Cardiac muscle cell (in vitro differentiated cells and primary cell): Measurements from ENCODE around the gene KCNIP4. TPM values are rescaled to one million over a fixed set of nuclear protein-coding genes. Genes with fewer than 3 reads are reported as not detected.

Experiments
- DNase-seq, 2 donors: peaks; one replicate each; pipeline versions ENCODE4 v3.0.0 to v3.0.0-alpha.2; 2010 to 2017; ENCODE audit warnings: low read depth in 1 of 2, low spot score in 1 of 2
- H3K27ac ChIP-seq: fragments of 200-600 bp; sonication (generic); 2 replicates; pipeline ENCODE4 v1.5.1; 2016
- H3K27me3 ChIP-seq: fragments of 200-600 bp; sonication (generic); 2 replicates; pipeline ENCODE4 v1.6.0; 2016; ENCODE audit warnings: control low read depth
- H3K36me3 ChIP-seq: fragments of 200-600 bp; sonication (generic); 2 replicates; pipeline ENCODE4 v1.5.1; 2016; ENCODE audit warnings: control low read depth
- H3K4me1 ChIP-seq: fragments of 200-600 bp; sonication (generic); 2 replicates; pipeline ENCODE4 v1.8.1; 2017; ENCODE audit warnings: low read depth, mild to moderate bottlenecking, mixed run types
- H3K4me3 ChIP-seq: fragments of 200-600 bp; sonication (generic); 2 replicates; pipeline ENCODE4 v1.5.1; 2016; ENCODE audit warnings: mild to moderate bottlenecking
- H3K9me3 ChIP-seq: fragments of 200-600 bp; sonication (generic); 2 replicates; pipeline ENCODE4 v1.5.1; 2017; ENCODE audit warnings: low read depth, mild to moderate bottlenecking, control low read depth
- polyA plus RNA-seq: library from polyadenylated mRNA; unstranded; fragments of >200 nt; fragmentation: Nextera tagmentation; extraction: Ambion mirVana; gene quantifications from 2 replicates; pipeline ENCODE4 v1.2.1, GENCODE V29; 2016
- total RNA-seq: library from RNA; depleted of rRNA; stranded (reverse); fragments of >200 nt; gene quantifications from 2 replicates; pipeline ENCODE4 v1.2.3, GENCODE V29; 2016
- TF ChIP-seq, protein P1 (sequence below): IDR thresholded peaks from 2 replicates; pipeline ENCODE4 v1.5.1; 2012; ENCODE audit warnings: low read depth, mild to moderate bottlenecking, low read length

KCNIP4 gene
- total and polyA plus RNA-seq, 2 experiments from 2014 or later: 14.5 to 15.9 TPM

DNA sequence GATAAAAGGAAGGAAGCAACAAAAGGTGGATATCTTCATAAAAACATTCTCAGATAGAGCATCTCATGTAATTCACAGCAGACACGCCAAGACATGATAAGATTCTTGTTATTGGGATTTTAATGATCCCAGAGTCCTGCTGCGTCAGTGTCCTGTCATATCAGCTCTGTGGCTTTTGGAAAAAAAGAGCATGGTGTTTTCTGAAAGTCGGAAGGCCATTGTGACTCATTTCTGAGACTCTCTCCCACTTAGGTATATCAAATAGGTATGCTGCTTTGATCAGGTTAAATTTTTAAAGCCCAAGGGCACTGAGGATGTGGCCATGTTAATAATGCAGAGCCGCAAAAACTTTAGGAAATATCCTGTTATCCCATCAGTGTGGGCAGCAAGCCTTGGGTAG is 481.0 kb downstream of the KCNIP4 start:
- no peak for DNase-seq
- no peak overlapping the region for H3K27ac ChIP-seq

DNA sequence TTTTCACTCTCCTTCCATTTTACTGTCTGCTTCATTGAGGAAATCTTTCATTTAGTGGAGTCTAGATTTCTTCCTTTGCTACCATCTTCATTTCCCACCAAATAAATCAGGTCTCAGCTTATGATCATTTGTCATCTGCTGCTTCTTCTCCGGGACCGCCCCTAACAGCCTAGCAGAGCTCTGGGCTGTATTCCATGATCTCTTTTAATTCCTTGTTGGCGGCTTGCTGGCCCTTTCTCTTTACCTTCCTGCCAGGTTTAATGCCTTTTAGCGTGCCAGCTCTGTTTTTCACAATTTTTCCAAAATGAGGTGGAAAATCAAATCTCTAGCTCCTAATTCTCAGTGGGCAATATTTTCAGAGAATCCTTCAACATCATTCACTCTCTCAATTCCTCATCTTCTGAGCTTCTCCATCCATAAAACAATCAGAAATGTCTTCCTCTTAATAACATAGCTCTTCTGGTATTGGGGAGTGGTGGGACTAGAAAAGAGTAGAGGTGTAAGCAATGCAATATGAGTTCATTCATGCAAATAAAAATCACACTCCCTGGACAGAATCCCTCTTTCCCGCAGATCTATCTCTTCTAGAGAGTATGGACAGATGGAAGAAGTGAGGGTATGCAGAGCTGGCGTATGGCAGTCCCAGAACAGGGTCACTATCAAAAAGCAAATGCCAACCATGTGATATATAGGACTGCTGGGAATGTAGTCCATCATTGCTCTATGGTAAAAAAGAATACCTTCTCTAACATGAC is 491.3 kb downstream of the KCNIP4 start:
- no peak for DNase-seq
- Histone ChIP-seq H3K9me3 (no peaks in the 10 kb centered on the region), H3K27ac (no peak overlapping the region), H3K36me3 (no peaks in the 10 kb centered on the region), H3K4me1 (no peaks in the 10 kb centered on the region), H3K4me3 (no peak overlapping the region), H3K27me3 (no peaks in the 10 kb centered on the region)
- TF ChIP-seq, protein P1, sequence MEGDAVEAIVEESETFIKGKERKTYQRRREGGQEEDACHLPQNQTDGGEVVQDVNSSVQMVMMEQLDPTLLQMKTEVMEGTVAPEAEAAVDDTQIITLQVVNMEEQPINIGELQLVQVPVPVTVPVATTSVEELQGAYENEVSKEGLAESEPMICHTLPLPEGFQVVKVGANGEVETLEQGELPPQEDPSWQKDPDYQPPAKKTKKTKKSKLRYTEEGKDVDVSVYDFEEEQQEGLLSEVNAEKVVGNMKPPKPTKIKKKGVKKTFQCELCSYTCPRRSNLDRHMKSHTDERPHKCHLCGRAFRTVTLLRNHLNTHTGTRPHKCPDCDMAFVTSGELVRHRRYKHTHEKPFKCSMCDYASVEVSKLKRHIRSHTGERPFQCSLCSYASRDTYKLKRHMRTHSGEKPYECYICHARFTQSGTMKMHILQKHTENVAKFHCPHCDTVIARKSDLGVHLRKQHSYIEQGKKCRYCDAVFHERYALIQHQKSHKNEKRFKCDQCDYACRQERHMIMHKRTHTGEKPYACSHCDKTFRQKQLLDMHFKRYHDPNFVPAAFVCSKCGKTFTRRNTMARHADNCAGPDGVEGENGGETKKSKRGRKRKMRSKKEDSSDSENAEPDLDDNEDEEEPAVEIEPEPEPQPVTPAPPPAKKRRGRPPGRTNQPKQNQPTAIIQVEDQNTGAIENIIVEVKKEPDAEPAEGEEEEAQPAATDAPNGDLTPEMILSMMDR: no peak

More for the DNA sequence above, 481.0 kb downstream of the KCNIP4 start:
- Histone ChIP-seq H3K4me1 (no peaks in the 10 kb centered on the region), H3K9me3 (no peaks in the 10 kb centered on the region), H3K27me3 (no peaks in the 10 kb centered on the region), H3K4me3 (no peak overlapping the region), H3K36me3 (no peaks in the 10 kb centered on the region)
- TF ChIP-seq, protein P1: no peak

DNA sequence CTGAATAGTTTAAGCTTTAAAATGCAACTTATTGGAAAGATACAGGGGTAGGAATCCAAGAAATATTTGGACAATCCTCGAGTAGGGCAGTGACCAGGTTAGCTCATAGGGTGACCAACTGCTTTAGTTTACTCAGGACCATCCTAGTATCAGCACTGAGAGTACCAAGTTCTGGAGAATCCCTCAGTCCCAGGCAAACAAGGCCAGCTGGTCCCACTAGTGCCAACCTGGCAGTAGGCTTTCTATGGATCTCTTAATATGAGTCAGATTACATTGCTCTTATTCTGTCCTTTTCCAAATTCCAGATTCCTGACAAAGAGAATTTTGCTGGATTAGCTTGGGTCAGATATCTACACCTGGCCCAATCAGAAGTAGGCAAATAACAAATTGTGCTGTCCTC is 493.7 kb downstream of the KCNIP4 start:
- no peak for DNase-seq

DNA sequence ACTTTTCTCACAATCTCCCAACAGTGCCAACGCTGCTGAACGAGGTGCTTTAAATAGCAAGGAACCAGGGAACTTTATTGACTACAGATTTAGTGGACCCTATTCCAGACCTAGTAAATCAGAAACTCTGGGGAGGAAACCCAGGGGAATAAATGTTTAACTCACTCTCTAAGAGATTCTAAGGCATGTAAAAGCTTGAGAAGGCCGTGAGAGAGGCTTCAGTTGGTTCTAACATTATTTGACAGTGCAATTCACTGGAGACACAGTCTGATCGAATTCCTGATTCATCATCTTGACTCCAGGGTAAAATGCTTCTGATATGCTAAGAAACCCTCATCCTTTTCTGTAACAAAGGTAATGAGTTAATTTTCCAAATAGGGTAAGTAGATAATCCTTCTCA is 494.4 kb downstream of the KCNIP4 start:
- no peaks in the 10 kb centered on the region for H3K27me3 ChIP-seq
- TF ChIP-seq, protein P1: no peak
- no peak overlapping the region for H3K4me3 ChIP-seq
- DNase-seq: no peak
- no peaks in the 10 kb centered on the region for H3K36me3 ChIP-seq
- H3K27ac ChIP-seq: no peak overlapping the region
- H3K4me1 ChIP-seq: peaks cover 11% of the 10 kb centered on the region
- no peaks in the 10 kb centered on the region for H3K9me3 ChIP-seq

More for the DNA sequence above, 493.7 kb downstream of the KCNIP4 start:
- H3K4me3 ChIP-seq: no peak overlapping the region
- no peaks in the 10 kb centered on the region for H3K27me3 ChIP-seq
- H3K4me1 ChIP-seq: peaks cover 11% of the 10 kb centered on the region
- H3K9me3 ChIP-seq: no peaks in the 10 kb centered on the region
- H3K36me3 ChIP-seq: no peaks in the 10 kb centered on the region
- TF ChIP-seq, protein P1: no peak
- H3K27ac ChIP-seq: no peak overlapping the region

DNA sequence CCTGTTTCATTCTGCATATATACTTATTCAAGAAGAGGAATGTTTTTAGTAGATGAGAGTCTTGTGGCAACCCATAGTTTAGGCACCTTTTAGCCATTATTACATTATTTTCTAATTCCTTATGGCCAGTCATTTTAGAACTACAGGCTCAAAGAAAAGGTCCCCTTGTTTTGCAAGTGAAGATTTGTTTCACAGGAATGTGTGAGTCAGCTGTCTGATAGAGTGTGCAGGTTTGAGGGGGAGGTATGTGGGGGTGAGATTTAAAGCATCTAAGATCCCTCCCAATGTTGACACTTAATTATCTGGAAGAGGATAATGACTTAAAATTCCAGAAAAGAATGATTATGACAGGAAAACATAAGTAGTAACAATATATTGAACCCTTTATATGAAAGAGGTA is 495.6 kb downstream of the KCNIP4 start:
- TF ChIP-seq, protein P1: no peak
- H3K4me1 ChIP-seq: peaks cover 11% of the 10 kb centered on the region
- no peaks in the 10 kb centered on the region for H3K36me3 ChIP-seq
- no peaks in the 10 kb centered on the region for H3K9me3 ChIP-seq
- no peaks in the 10 kb centered on the region for H3K27me3 ChIP-seq
- DNase-seq: no peak
- H3K27ac ChIP-seq: no peak overlapping the region
- no peak overlapping the region for H3K4me3 ChIP-seq
